ENCODE measurements around the gene ASPHD1. TPM values are rescaled to one million over a fixed set of nuclear protein-coding genes. Genes with fewer than 3 reads are reported as not detected.

The ASPHD1 gene
- total and polyA plus RNA-seq, 7 experiments from 2014 or later = 0.27 TPM; not detected in 6

- H3K9me3 Mint-ChIP-seq = no peaks in the 10 kb centered on the region
Measured at GRCh38 chr16:29922326-29922725, 22.0 kb downstream of the ASPHD1 start.

DNA sequence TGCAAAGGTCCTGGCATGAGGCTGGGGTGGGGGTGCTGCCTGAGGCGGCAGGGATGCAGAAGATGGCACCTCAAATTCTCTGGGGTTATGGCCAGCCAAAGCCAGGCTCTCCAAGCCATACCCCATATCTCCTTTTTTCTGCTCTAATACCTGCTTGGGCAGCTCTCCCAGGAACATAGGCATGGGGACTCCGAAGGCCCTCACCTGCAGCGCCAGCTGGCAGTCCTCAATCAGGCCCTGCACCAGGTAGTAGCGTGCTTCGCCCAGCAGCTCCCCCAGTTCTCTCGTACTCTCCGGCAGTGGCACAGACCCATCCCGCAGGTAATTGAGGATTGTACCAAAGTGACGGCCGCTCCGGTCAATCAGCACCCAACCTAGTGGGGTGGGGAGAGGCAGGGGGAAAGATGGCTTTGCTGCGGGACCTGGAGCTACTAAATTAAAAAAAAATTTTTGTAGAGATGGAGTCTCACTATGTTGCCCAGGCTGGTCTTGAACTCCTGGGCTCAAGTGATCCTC lies 22.8 kb downstream of the ASPHD1 start:
- POLR2A ChIA-PET = interaction anchor here (0.6 to 1.4 kb wide), 2 partner anchors 38 to 1004 kb away, joined by 3 to 4 read pairs; no protein-coding TSS in a partner anchor
- Mint-ChIP-seq H3K9me3 (no peaks in the 10 kb centered on the region), H3K4me1 (peaks cover 34 to 60% (median 53%) of the 10 kb centered on the region in 7 donors)

More at GRCh38 chr16:29922326-29922725, 22.0 kb downstream of the ASPHD1 start:
- Mint-ChIP-seq H3K4me3 (peak overlapping the region in 3 of 10 donors; percentile 33 to 37 (median 36)), H3K4me1 (peaks cover 34 to 54% (median 48%) of the 10 kb centered on the region in 7 donors), H3K36me3 (peaks cover 6 to 29% (median 9%) of the 10 kb centered on the region in 5 donors), H3K27ac (peak overlapping the region in 1 of 9 donors; percentile 38), H3K27me3 (no peaks in the 10 kb centered on the region)
- H3K4me3 ChIP-seq (ENCODE audit: low read length) = no peak overlapping the region
- H3K27me3 ChIP-seq (ENCODE audit: control insufficient read depth in 2 of 2, insufficient read depth in 2 of 2, low read length in 2 of 2) = no peaks in the 10 kb centered on the region
- no peaks in the 10 kb centered on the region for H3K9me3 ChIP-seq (ENCODE audit: control insufficient read depth in 2 of 3, low read length in 3 of 3)
- DNase-seq (no peak), ATAC-seq (no peak)
- H3K36me3 ChIP-seq (ENCODE audit: control insufficient read depth in 2 of 3, insufficient read depth in 3 of 3, low read length in 3 of 3) = peaks cover 0 to 50% (median 8%) of the 10 kb centered on the region in 3 experiments
- ChIA-PET POLR2A (interaction anchor here (0.6 to 1.4 kb wide), 2 partner anchors 39 to 1003 kb away, joined by 3 to 4 read pairs; no protein-coding TSS in a partner anchor), CTCF (no interaction called here)
- no peak overlapping the region for H3K27ac ChIP-seq (ENCODE audit: low read depth, low read length)
- intact Hi-C loops (cut with micrococcal nuclease) = loop anchor here in 1 of 2 donors (10.0 kb wide), 1 partner anchor 112 kb away; the partner anchor contains the start of gene TLCD3B
- H3K4me1 ChIP-seq (ENCODE audit: control insufficient read depth in 2 of 2, insufficient read depth in 2 of 2, low read length in 2 of 2) = peaks cover 7 to 18% of the 10 kb centered on the region in 2 donors

GRCh38 chr16:29925105-29925756 lies 24.9 kb downstream of the ASPHD1 start:
- H3K27me3 ChIP-seq (ENCODE audit: control insufficient read depth in 2 of 2, insufficient read depth in 2 of 2, low read length in 2 of 2) = no peaks in the 10 kb centered on the region
- CTCF ChIA-PET = interaction anchor here (1.5 to 1.9 kb wide), 3 partner anchors 34 to 77 kb away, joined by 4 to 5 read pairs (median 5); partner anchors contain the start of gene TMEM219
- H3K9me3 ChIP-seq (ENCODE audit: control insufficient read depth in 2 of 3, low read length in 3 of 3) = no peaks in the 10 kb centered on the region
- H3K27ac Mint-ChIP-seq = peak overlapping the region; percentile 66 to 94 (median 90)
- no peak for DNase-seq
- H3K36me3 Mint-ChIP-seq = peaks cover 5 to 25% (median 9%) of the 10 kb centered on the region in 5 donors
- H3K27ac ChIP-seq (ENCODE audit: low read depth, low read length) = peak overlapping the region; percentile 94
- peaks cover 30 to 59% (median 49%) of the 10 kb centered on the region in 7 donors for H3K4me1 Mint-ChIP-seq
- H3K36me3 ChIP-seq (ENCODE audit: control insufficient read depth in 2 of 3, insufficient read depth in 3 of 3, low read length in 3 of 3) = peaks cover 0 to 33% (median 3%) of the 10 kb centered on the region in 3 experiments
- POLR2A ChIA-PET = interaction anchor here (0.9 to 3.2 kb wide), 14 partner anchors 8 to 263 kb away, joined by 3 to 28 read pairs (median 4); partner anchors contain the start of genes ASPHD1, CORO1A, HIRIP3 and INO80E
- intact Hi-C loops (cut with micrococcal nuclease) = loop anchor here (5.0 to 10.0 kb wide), 3 partner anchors 103 to 223 kb away; partner anchors contain the start of genes MVP (in 1 of the 2) and TLCD3B (in 1 of the 2)
- peak overlapping the region; percentile 89 to 95 (median 92) for H3K4me3 Mint-ChIP-seq
- peak overlapping the region; percentile 88 for H3K4me3 ChIP-seq (ENCODE audit: low read length)
- ATAC-seq = no peak
- peaks cover 7 to 18% of the 10 kb centered on the region in 2 donors for H3K4me1 ChIP-seq (ENCODE audit: control insufficient read depth in 2 of 2, insufficient read depth in 2 of 2, low read length in 2 of 2)
- no peaks in the 10 kb centered on the region for H3K27me3 Mint-ChIP-seq
- H3K9me3 Mint-ChIP-seq = no peaks in the 10 kb centered on the region

More for the DNA sequence above, 22.8 kb downstream of the ASPHD1 start:
- intact Hi-C loops (cut with micrococcal nuclease) = loop anchor here in 1 of 2 donors (10.0 kb wide), 1 partner anchor 112 kb away; the partner anchor contains the start of gene TLCD3B
- no peak for ATAC-seq
- DNase-seq = no peak
- Mint-ChIP-seq H3K4me3 (peak overlapping the region in 5 of 10 donors; percentile 19 to 73 (median 36)), H3K27ac (peak overlapping the region in 1 of 9 donors; percentile 54), H3K27me3 (no peaks in the 10 kb centered on the region), H3K36me3 (peaks cover 6 to 26% (median 9%) of the 10 kb centered on the region in 5 donors)
- Histone ChIP-seq H3K4me3 (ENCODE audit: low read length) (no peak overlapping the region), H3K27ac (ENCODE audit: low read depth, low read length) (no peak overlapping the region), H3K4me1 (ENCODE audit: control insufficient read depth in 2 of 2, insufficient read depth in 2 of 2, low read length in 2 of 2) (peaks cover 7 to 18% of the 10 kb centered on the region in 2 donors), H3K9me3 (ENCODE audit: control insufficient read depth in 2 of 3, low read length in 3 of 3) (no peaks in the 10 kb centered on the region), H3K27me3 (ENCODE audit: control insufficient read depth in 2 of 2, insufficient read depth in 2 of 2, low read length in 2 of 2) (no peaks in the 10 kb centered on the region), H3K36me3 (ENCODE audit: control insufficient read depth in 2 of 3, insufficient read depth in 3 of 3, low read length in 3 of 3) (peaks cover 0 to 46% (median 5%) of the 10 kb centered on the region in 3 experiments)
- CTCF ChIA-PET = no interaction called here

DNA sequence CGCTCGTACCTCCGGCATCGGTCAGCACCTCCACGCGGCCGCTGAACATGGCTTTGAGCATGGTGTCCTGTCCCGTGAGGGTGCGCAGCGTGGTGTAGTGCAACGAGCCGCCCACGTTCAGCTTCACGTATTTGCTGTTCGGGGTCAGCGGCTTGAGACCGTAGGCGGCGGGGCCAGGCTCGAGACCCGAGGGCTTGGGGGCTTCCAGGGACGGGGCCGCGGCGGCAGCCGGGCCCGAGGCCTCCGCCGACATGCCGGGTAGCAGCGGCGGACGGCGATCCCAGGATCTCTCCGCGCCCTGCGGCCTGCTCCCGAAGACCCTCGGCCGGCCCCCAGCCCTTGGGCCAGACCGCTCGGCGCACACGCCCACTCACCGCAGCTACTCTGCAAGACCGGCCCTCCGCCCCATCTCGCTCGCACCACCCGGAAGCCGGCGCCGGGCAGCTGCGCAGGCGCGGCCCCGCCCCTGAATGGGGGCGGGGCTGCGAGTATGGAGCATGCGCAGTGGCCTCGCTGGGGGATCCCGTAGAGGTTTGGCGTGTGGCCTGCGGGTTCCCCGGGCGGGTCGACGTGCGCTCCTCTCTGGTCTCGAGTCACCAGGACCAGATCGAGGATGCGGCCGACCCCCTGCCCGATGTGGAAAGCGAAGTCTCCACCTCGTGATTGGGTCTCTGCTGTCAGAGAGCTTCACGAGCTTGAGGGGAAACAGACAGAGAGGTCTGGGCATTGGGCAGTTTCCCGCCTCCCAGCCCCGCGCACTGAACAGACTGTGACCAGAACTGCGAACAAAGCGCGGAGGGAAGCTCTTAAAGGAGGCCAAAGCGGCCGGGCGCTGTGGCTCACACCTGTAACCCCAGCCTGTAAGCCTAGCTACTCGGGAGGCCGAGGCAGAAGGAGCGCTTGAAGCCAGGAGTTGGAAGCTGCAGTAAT lies 25.8 kb downstream of the ASPHD1 start, which contains the start of gene KCTD13:
TSS of gene KCTD13 (minus strand) at position 446 of the 930 bp plus-strand sequence. CDS start at position 253, 193 bp downstream.
- peaks cover under 1 to 16% (median 5%) of the 10 kb centered on the region in 5 donors for H3K36me3 Mint-ChIP-seq
- H3K9me3 Mint-ChIP-seq = no peaks in the 10 kb centered on the region
- CTCF ChIA-PET = interaction anchor here (0.5 to 1.9 kb wide), 7 partner anchors 34 to 260 kb away, joined by 3 to 5 read pairs (median 4); partner anchors contain the start of genes TAOK2 and TMEM219
- H3K4me1 Mint-ChIP-seq = peaks cover 30 to 51% (median 41%) of the 10 kb centered on the region in 7 donors
- intact Hi-C loops (cut with micrococcal nuclease) = loop anchor here (1.0 to 10.0 kb wide), 9 partner anchors 26 to 224 kb away; partner anchors contain the start of genes CDIPT (in 2 of the 2), INO80E (in 2 of the 2), TAOK2 (in 2 of the 2) and ASPHD1 (in 1 of the 2)
- peak within 1 kb of the TSS; percentile 91 to 98 (median 97) for H3K27ac Mint-ChIP-seq
- Histone ChIP-seq H3K9me3 (ENCODE audit: control insufficient read depth in 2 of 3, low read length in 3 of 3) (no peaks in the 10 kb centered on the region), H3K4me3 (ENCODE audit: low read length) (peak within 1 kb of the TSS; percentile 88), H3K27ac (ENCODE audit: low read depth, low read length) (peak within 1 kb of the TSS; percentile 94), H3K4me1 (ENCODE audit: control insufficient read depth in 2 of 2, insufficient read depth in 2 of 2, low read length in 2 of 2) (peaks cover 7 to 18% of the 10 kb centered on the region in 2 donors), H3K36me3 (ENCODE audit: control insufficient read depth in 2 of 3, insufficient read depth in 3 of 3, low read length in 3 of 3) (peaks cover 0 to 24% (median 0%) of the 10 kb centered on the region in 3 experiments), H3K27me3 (ENCODE audit: control insufficient read depth in 2 of 2, insufficient read depth in 2 of 2, low read length in 2 of 2) (no peaks in the 10 kb centered on the region)
- DNase-seq = peak; percentile 81 to 99 (median 92)
- peak; percentile 96 for ATAC-seq
- H3K27me3 Mint-ChIP-seq = peaks cover 0 to 2% (median 0%) of the 10 kb centered on the region in 5 donors
- peak within 1 kb of the TSS; percentile 89 to 95 (median 93) for H3K4me3 Mint-ChIP-seq
- POLR2A ChIA-PET = interaction anchor here (0.5 to 3.2 kb wide), 23 partner anchors 9 to 1192 kb away, joined by 3 to 28 read pairs (median 4); partner anchors contain the start of genes ALDOA, ASPHD1, CORO1A and HIRIP3

DNA sequence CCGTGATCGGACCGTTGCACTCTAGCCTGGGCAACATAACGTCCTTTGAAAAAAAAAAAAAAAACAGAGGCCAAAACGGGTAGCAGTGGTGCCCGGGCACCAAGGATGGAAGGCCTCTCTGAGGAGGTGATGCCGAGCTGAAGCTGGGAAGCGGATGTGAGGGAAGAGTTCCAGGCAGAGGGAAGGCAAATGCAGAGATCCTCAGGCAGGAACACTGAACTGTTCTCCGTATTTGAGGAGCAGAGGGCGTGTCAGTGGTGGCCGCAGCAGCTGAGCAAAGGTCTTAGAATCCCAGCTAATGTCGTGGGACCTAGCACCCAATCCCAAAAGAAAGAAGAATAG lies 26.4 kb downstream of the ASPHD1 start:
- Histone ChIP-seq H3K4me3 (ENCODE audit: low read length) (peak overlapping the region; percentile 88), H3K27me3 (ENCODE audit: control insufficient read depth in 2 of 2, insufficient read depth in 2 of 2, low read length in 2 of 2) (no peaks in the 10 kb centered on the region), H3K4me1 (ENCODE audit: control insufficient read depth in 2 of 2, insufficient read depth in 2 of 2, low read length in 2 of 2) (peaks cover 7 to 18% of the 10 kb centered on the region in 2 donors), H3K9me3 (ENCODE audit: control insufficient read depth in 2 of 3, low read length in 3 of 3) (no peaks in the 10 kb centered on the region), H3K27ac (ENCODE audit: low read depth, low read length) (peak overlapping the region; percentile 94), H3K36me3 (ENCODE audit: control insufficient read depth in 2 of 3, insufficient read depth in 3 of 3, low read length in 3 of 3) (peaks cover 0 to 18% (median 0%) of the 10 kb centered on the region in 3 experiments)
- peaks cover 0 to 13% (median 5%) of the 10 kb centered on the region in 5 donors for H3K36me3 Mint-ChIP-seq
- no peaks in the 10 kb centered on the region for H3K9me3 Mint-ChIP-seq
- peak overlapping the region; percentile 91 to 98 (median 97) for H3K27ac Mint-ChIP-seq
- DNase-seq (no peak), ATAC-seq (no peak)
- intact Hi-C loops (cut with micrococcal nuclease) = loop anchor here (1.0 to 10.0 kb wide), 9 partner anchors 26 to 224 kb away; partner anchors contain the start of genes CDIPT (in 2 of the 2), INO80E (in 2 of the 2), TAOK2 (in 2 of the 2) and ASPHD1 (in 1 of the 2)
- H3K4me1 Mint-ChIP-seq = peaks cover 30 to 47% (median 38%) of the 10 kb centered on the region in 7 donors
- peaks cover 0 to 2% (median 0%) of the 10 kb centered on the region in 5 donors for H3K27me3 Mint-ChIP-seq
- ChIA-PET CTCF (interaction anchor here (0.6 to 1.9 kb wide), 6 partner anchors 33 to 82 kb away, joined by 3 to 5 read pairs (median 4); partner anchors contain the start of genes TAOK2 and TMEM219), POLR2A (interaction anchor here (0.5 to 3.2 kb wide), 18 partner anchors 10 to 1191 kb away, joined by 3 to 28 read pairs (median 4); partner anchors contain the start of genes ALDOA, HIRIP3, INO80E and KAT8)
- H3K4me3 Mint-ChIP-seq = peak overlapping the region; percentile 89 to 95 (median 93)

Data from naive thymus-derived CD4-positive, alpha-beta T cell (primary cell).